ENCODE results near the gene LSAMP. TPM values are rescaled to one million over a fixed set of nuclear protein-coding genes. Genes with fewer than 3 reads are reported as not detected.

LSAMP gene
- total RNA-seq, 6 donors from 2014 or later: 7.1 to 28.1 (median 13.4) TPM

DNA sequence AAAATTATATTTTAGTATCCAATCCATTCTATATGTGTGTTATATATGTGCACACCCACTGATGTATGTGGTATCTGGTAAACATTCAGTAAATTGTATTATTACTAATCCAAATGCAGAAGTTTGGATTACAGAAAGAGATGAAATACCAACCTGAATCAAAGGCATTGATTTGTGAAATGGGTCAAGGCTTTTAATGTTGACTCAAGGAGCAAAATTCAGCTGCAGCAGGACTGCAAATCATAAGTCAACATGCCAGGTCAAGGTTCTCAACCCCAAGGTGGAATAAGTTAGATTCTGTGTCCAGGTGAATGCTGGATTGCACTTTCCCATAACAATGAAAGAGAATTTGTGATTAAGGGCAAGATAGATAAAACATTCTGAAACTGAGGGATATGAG lies 631.3 kb downstream of the LSAMP start:
- DNase-seq (no peak), ATAC-seq (ENCODE audit: low FRiP score in 2 of 2) (no peak)
- Histone ChIP-seq H3K9me3 (no peaks in the 10 kb centered on the region), H3K4me3 (no peak overlapping the region), H3K27me3 (no peaks in the 10 kb centered on the region), H3K4me1 (no peaks in the 10 kb centered on the region), H3K36me3 (no peaks in the 10 kb centered on the region), H3K27ac (no peak overlapping the region)
- no peak for TF ChIP-seq POLR2AphosphoS5 (IDR thresholded peaks at IDR 0.05)
- TF ChIP-seq, protein P1, sequence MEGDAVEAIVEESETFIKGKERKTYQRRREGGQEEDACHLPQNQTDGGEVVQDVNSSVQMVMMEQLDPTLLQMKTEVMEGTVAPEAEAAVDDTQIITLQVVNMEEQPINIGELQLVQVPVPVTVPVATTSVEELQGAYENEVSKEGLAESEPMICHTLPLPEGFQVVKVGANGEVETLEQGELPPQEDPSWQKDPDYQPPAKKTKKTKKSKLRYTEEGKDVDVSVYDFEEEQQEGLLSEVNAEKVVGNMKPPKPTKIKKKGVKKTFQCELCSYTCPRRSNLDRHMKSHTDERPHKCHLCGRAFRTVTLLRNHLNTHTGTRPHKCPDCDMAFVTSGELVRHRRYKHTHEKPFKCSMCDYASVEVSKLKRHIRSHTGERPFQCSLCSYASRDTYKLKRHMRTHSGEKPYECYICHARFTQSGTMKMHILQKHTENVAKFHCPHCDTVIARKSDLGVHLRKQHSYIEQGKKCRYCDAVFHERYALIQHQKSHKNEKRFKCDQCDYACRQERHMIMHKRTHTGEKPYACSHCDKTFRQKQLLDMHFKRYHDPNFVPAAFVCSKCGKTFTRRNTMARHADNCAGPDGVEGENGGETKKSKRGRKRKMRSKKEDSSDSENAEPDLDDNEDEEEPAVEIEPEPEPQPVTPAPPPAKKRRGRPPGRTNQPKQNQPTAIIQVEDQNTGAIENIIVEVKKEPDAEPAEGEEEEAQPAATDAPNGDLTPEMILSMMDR (IDR thresholded peaks at IDR 0.05): no peak
- TF ChIP-seq POLR2A (IDR thresholded peaks at IDR 0.05): no peak
- no peak for TF ChIP-seq EP300 (IDR thresholded peaks at IDR 0.05)

DNA sequence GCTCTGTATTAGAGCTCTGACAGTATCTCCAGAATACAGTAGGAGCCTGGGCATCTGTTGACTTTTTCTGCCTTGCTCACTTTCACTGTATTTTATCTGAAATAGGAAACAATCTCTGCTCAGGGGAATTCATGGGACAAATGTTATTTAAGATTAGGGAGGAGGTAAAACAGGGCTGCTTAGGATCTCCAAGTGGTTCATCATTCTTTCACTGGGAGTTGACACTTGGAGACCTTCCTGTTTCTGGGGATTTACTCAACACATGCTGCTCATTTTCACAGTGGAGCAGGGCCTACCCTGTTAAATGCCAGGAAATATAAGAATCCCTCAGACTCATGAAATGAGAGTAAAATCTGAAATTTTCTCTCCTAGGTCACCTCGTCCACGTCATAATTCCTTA lies 636.5 kb downstream of the LSAMP start:
- Histone ChIP-seq H3K4me3 (no peak overlapping the region), H3K36me3 (no peaks in the 10 kb centered on the region), H3K9me3 (no peaks in the 10 kb centered on the region), H3K4me1 (no peaks in the 10 kb centered on the region), H3K27me3 (no peaks in the 10 kb centered on the region), H3K27ac (no peak overlapping the region)
- TF ChIP-seq POLR2AphosphoS5 (IDR thresholded peaks at IDR 0.05): no peak
- no peak for TF ChIP-seq EP300 (IDR thresholded peaks at IDR 0.05)
- TF ChIP-seq POLR2A (IDR thresholded peaks at IDR 0.05): no peak
- no peak for ATAC-seq (ENCODE audit: low FRiP score in 2 of 2)
- 91 to 95% methylated on average over 2 of the region's 2 CpGs for WGBS, 2 donors
- DNase-seq: no peak

DNA sequence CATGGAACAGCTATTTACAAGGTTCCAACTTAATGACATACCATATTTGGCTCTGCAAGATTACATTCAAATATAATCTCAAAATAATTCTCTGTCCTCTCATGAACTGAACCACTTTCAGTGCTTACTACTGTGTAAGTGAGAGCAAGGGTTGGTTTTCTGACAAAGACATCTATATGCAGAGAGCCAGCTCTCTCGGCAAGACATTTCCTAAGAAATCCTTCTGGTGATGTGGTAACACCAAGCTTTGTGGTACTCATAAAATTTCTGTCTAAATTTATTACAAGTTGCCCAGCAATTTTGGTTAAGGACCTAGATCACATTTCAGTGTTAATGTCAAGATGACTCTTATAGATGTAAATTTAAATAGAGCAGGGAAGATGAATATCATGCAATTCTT lies 637.0 kb downstream of the LSAMP start:
- no peak for TF ChIP-seq EP300 (IDR thresholded peaks at IDR 0.05)
- TF ChIP-seq, protein P1 (IDR thresholded peaks at IDR 0.05): no peak
- TF ChIP-seq POLR2AphosphoS5 (IDR thresholded peaks at IDR 0.05): no peak
- no peak for TF ChIP-seq POLR2A (IDR thresholded peaks at IDR 0.05)
- 78 to 81% methylated on average over 1 of the region's 1 CpG for WGBS, 2 donors

DNA sequence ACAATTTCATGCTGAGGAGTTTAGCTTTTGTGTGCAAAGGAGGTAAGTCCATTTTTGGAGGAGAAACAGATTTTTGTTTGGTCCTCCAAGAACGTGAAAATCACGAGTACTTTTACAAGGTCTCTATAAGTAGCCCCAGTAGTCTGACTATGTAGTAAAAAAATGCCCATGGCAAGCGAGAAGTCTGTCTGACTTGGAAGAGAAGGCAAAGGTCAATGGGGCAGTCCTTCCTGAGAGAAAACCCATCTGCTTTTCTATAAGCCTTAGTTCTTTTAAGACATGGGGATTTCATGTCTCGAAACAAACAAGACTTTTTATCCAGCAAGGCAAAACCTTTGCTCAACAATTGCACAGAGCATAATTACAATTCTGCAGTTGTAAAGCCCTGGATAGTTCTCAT lies 638.8 kb downstream of the LSAMP start:
- Histone ChIP-seq H3K4me1 (no peaks in the 10 kb centered on the region), H3K4me3 (no peak overlapping the region), H3K27me3 (no peaks in the 10 kb centered on the region), H3K9me3 (no peaks in the 10 kb centered on the region), H3K36me3 (no peaks in the 10 kb centered on the region), H3K27ac (no peak overlapping the region)
- no peak for TF ChIP-seq EP300 (IDR thresholded peaks at IDR 0.05)
- no peak for TF ChIP-seq POLR2AphosphoS5 (IDR thresholded peaks at IDR 0.05)
- TF ChIP-seq POLR2A (IDR thresholded peaks at IDR 0.05): no peak
- TF ChIP-seq, protein P1 (IDR thresholded peaks at IDR 0.05): no peak
- DNase-seq (no peak), ATAC-seq (ENCODE audit: low FRiP score in 2 of 2) (no peak)
- WGBS, 2 donors: 70 to 77% methylated on average over 4 of the region's 4 CpGs

More for the DNA sequence above, 637.0 kb downstream of the LSAMP start:
- ATAC-seq (ENCODE audit: low FRiP score in 2 of 2): no peak
- no peak for DNase-seq
- H3K27me3 ChIP-seq: no peaks in the 10 kb centered on the region
- H3K27ac ChIP-seq: no peak overlapping the region
- no peaks in the 10 kb centered on the region for H3K4me1 ChIP-seq
- H3K36me3 ChIP-seq: no peaks in the 10 kb centered on the region
- no peak overlapping the region for H3K4me3 ChIP-seq
- H3K9me3 ChIP-seq: no peaks in the 10 kb centered on the region

DNA sequence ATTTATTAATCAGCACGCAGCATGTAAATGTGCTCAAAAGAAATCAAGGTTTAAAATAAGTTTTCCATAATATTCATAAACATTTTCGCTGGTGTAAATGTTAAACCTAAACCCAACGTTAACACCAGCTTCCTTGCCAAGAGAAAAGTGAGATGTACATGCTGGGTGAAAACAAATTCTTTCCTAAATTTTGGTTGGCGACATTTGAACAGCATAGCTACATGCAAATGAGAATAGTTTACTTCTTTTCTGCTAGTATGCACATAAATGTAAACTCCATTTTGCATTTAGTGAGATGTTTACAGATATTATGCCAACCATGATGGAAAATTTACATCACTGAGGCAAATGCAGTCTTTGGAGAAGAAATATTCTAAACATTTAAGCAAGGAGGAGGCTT lies 639.8 kb downstream of the LSAMP start:
- ATAC-seq (ENCODE audit: low FRiP score in 2 of 2): no peak
- Histone ChIP-seq H3K27ac (no peak overlapping the region), H3K4me3 (no peak overlapping the region), H3K36me3 (no peaks in the 10 kb centered on the region), H3K9me3 (no peaks in the 10 kb centered on the region), H3K27me3 (no peaks in the 10 kb centered on the region), H3K4me1 (no peaks in the 10 kb centered on the region)
- DNase-seq: no peak
- 69 to 79% methylated on average over 4 of the region's 4 CpGs for whole genome bisulfite sequencing, 2 donors
- TF ChIP-seq POLR2AphosphoS5 (IDR thresholded peaks at IDR 0.05) (no peak), POLR2A (IDR thresholded peaks at IDR 0.05) (no peak), EP300 (IDR thresholded peaks at IDR 0.05) (no peak)
- TF ChIP-seq, protein P1 (IDR thresholded peaks at IDR 0.05): no peak
